AG04450 (cell line): Measurements from ENCODE around the gene AMPD2. TPM values are rescaled to one million over a fixed set of nuclear protein-coding genes. Genes with fewer than 3 reads are reported as not detected.

Source experiments
- CTCF ChIA-PET: fragments of 300-600, 350-600 bp; formaldehyde crosslinking; extraction: SDS; loops from one replicate; lab custom pipeline; 2022; ENCODE audit warnings: antibody characterized with exemption, inconsistent platforms; lab: Charles Lee
- POLR2A ChIA-PET: fragments of 350-600 bp; formaldehyde crosslinking; extraction: SDS; loops from one replicate; lab custom pipeline; 2021; ENCODE audit warnings: antibody characterized with exemption, inconsistent platforms; lab: Yijun Ruan, JAX
- DNase-seq: peaks from one replicate; pipeline ENCODE4 v3.0.0-alpha.2; 2011; ENCODE audit warnings: low read depth, low spot score
- H3K27ac ChIP-seq: one replicate; pipeline ENCODE4 v1.5.1; 2012; ENCODE audit warnings: low read depth, low read length, control low read depth
- H3K27me3 ChIP-seq: one replicate; pipeline ENCODE4 v1.6.0; 2012; ENCODE audit warnings: low read length; ENCODE audit not compliant: control insufficient read depth, insufficient read depth
- H3K4me3 ChIP-seq: 2 replicates; pipeline ENCODE4 v1.5.1; 2011; ENCODE audit warnings: mild to moderate bottlenecking, low read depth, low read length, control low read depth
- H3K9me3 ChIP-seq: 2 replicates; pipeline ENCODE4 v1.5.1; 2012; ENCODE audit warnings: low read length; ENCODE audit not compliant: control insufficient read depth, insufficient read depth
- polyA minus RNA-seq: library from RNA; depleted of rRNA, polyadenylated mRNA; stranded (reverse); fragments of >200 nt; gene quantifications from 2 replicates; pipeline ENCODE4 v1.2.3, GENCODE V29; 2011; rRNA and poly(A)+ RNA removed
- polyA plus RNA-seq: library from polyadenylated mRNA; depleted of rRNA; stranded (reverse); fragments of >200 nt; gene quantifications from 2 replicates; pipeline ENCODE4 v1.2.3, GENCODE V29; 2011; rRNA removed
- TF ChIP-seq, protein P1 (sequence below): IDR thresholded peaks from 2 replicates; pipeline ENCODE4 v1.5.1; 2011; ENCODE audit warnings: low read depth, low read length, control low read depth, inconsistent platforms

AMPD2 gene
- polyA plus RNA-seq (35.4 and 54.2 TPM in 2 replicates), polyA minus RNA-seq (75.4 and 97.7 TPM in 2 replicates)

GRCh38 chr1:109619576-109620400 is at the start of gene AMPD2, which contains the start of gene GNAT2:
TSS of gene AMPD2 (plus strand) at chr1:109619837. CDS start at chr1:109621176, 1,339 bp downstream.
TSS of gene GNAT2 (minus strand) at chr1:109619616. CDS start at chr1:109612870, 6,746 bp downstream.
- peak; percentile 59 for DNase-seq
- CTCF ChIA-PET = interaction anchor here (0.7 to 3.2 kb wide), 6 partner anchors 10 to 154 kb away, joined by 3 to 12 read pairs (median 5); no protein-coding TSS in a partner anchor

DNA sequence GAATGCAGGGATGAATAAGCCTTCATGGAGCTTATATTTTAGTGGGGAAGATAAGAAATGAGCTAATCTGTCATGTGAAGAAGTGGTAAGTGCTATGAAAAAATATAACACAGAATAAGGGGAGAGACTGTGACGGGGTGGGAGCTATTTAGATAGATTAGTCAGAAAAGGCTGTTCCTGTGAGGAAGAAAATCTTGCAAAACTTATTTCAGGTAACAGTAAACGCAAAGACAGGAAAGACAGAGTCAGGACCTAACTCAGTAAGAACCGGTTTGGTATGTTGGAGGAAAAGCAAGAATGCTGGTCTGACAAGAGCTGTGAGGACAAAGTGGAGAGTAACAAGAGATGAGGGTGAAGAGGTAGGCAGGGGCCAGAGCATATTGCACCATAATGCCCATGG is 49.2 kb upstream of the AMPD2 start:
- Histone ChIP-seq H3K27me3 (no peaks in the 10 kb centered on the region), H3K4me3 (no peak overlapping the region), H3K9me3 (no peaks in the 10 kb centered on the region), H3K27ac (no peak overlapping the region)
- no peak for DNase-seq
- ChIA-PET POLR2A (interaction anchor here (1.4 kb wide), 1 partner anchor 22 kb away, joined by 6 read pairs; the partner anchor contains the start of gene GNAI3), CTCF (interaction anchor here (1.0 to 1.6 kb wide), 2 partner anchors 25 to 69 kb away, joined by 3 to 6 read pairs; no protein-coding TSS in a partner anchor)
- TF ChIP-seq, protein P1, sequence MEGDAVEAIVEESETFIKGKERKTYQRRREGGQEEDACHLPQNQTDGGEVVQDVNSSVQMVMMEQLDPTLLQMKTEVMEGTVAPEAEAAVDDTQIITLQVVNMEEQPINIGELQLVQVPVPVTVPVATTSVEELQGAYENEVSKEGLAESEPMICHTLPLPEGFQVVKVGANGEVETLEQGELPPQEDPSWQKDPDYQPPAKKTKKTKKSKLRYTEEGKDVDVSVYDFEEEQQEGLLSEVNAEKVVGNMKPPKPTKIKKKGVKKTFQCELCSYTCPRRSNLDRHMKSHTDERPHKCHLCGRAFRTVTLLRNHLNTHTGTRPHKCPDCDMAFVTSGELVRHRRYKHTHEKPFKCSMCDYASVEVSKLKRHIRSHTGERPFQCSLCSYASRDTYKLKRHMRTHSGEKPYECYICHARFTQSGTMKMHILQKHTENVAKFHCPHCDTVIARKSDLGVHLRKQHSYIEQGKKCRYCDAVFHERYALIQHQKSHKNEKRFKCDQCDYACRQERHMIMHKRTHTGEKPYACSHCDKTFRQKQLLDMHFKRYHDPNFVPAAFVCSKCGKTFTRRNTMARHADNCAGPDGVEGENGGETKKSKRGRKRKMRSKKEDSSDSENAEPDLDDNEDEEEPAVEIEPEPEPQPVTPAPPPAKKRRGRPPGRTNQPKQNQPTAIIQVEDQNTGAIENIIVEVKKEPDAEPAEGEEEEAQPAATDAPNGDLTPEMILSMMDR = no peak

More at GRCh38 chr1:109619576-109620400, at the start of gene AMPD2, which contains the start of gene GNAT2:
- Histone ChIP-seq H3K27me3 (no peaks in the 10 kb centered on the region), H3K27ac (peak within 1 kb of the TSS; percentile 97), H3K9me3 (no peaks in the 10 kb centered on the region; the same call in 1 of the 2 replicates), H3K4me3 (peak within 1 kb of the TSS; percentile 95)
- POLR2A ChIA-PET = interaction anchor here (1.0 to 2.3 kb wide), 4 partner anchors 9 to 71 kb away, joined by 3 to 24 read pairs (median 4); partner anchors contain the start of gene GNAI3
- TF ChIP-seq, protein P1 = no peak

DNA sequence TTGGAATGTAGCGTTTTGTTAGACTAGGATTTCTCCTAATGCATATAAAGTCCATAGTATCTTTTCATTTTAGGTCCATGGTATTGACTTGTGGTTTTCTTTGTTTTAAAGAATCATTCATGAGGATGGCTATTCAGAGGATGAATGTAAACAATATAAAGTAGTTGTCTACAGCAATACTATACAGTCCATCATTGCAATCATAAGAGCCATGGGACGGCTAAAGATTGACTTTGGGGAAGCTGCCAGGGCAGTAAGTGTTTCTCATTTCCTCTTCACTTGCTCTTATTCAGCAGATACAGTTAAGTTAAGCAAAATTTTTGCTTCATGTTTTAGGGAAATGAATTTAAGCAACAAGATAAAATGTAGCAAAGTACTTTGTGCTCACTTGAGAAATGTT is 45.9 kb upstream of the AMPD2 start:
- peak; percentile 26 for DNase-seq
- CTCF ChIA-PET = interaction anchor here (0.7 kb wide), 1 partner anchor 1094 kb away, joined by 3 read pairs; no protein-coding TSS in a partner anchor
- no peaks in the 10 kb centered on the region for H3K27me3 ChIP-seq
- no peaks in the 10 kb centered on the region for H3K9me3 ChIP-seq
- H3K4me3 ChIP-seq = no peak overlapping the region
- TF ChIP-seq, protein P1 = no peak
- POLR2A ChIA-PET = no interaction called here
- H3K27ac ChIP-seq = no peak overlapping the region

DNA sequence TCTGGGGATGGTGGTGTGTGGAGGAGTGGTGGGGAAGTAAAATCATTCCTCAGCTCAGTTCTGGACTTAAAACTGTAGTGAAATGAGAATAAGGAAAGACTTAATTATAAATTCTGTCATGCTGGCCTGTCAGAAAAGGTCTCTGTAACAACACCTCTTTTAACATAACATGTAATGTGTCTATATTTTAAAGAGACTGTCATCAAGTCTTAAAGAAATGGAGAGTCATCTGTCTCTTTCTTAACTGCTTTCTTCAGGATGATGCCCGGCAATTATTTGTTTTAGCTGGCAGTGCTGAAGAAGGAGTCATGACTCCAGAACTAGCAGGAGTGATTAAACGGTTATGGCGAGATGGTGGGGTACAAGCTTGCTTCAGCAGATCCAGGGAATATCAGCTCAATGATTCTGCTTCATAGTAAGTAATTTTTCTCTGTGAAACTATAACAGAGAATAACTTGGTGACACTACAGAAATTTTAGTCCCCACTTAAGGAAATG is 40.6 kb upstream of the AMPD2 start:
- TF ChIP-seq, protein P1 = no peak
- ChIA-PET POLR2A (interaction anchor here (2.0 kb wide), 1 partner anchor 31 kb away, joined by 11 read pairs; the partner anchor contains the start of gene GNAI3), CTCF (interaction anchor here (1.2 to 2.6 kb wide), 2 partner anchors 33 to 61 kb away, joined by 6 to 10 read pairs; no protein-coding TSS in a partner anchor)
- DNase-seq = no peak
- no peak overlapping the region for H3K27ac ChIP-seq
- no peaks in the 10 kb centered on the region for H3K9me3 ChIP-seq
- H3K4me3 ChIP-seq = no peak overlapping the region
- H3K27me3 ChIP-seq = no peaks in the 10 kb centered on the region
